Measurements from ENCODE around the gene VAMP5.
A peak's percentile ranks its signal among the peaks of the same experiment; 100 is the strongest.
"Not testable (repeated sequence)": the region's sequence is repeated elsewhere in the genome, so short reads cannot be mapped to it uniquely, and the experiment has no call there.

Gene VAMP5

GRCh38 chr2:85551698-85552678 lies 32.2 kb upstream of the VAMP5 start:
- DNase-seq = peak; percentile 31

GRCh38 chr2:85553184-85553583 lies 31.0 kb upstream of the VAMP5 start:
- no peak for DNase-seq

- no peak for DNase-seq
Observed at GRCh38 chr2:85554980-85555612, 29.1 kb upstream of the VAMP5 start.

GRCh38 chr2:85557130-85557529 lies 27.1 kb upstream of the VAMP5 start:
- DNase-seq = no peak

- no peak for DNase-seq
Observed at GRCh38 chr2:85558160-85558559, 26.1 kb upstream of the VAMP5 start.

GRCh38 chr2:85560403-85560726 lies 23.9 kb upstream of the VAMP5 start:
- DNase-seq = not testable (repeated sequence)

- DNase-seq = no peak
Observed at GRCh38 chr2:85560812-85561279, 23.4 kb upstream of the VAMP5 start.

GRCh38 chr2:85561280-85562212 lies 22.7 kb upstream of the VAMP5 start, which contains the start of gene GGCX:
TSS of gene GGCX (minus strand) at chr2:85561493. CDS start at chr2:85561428, 65 bp downstream.
- peak; percentile 79 for DNase-seq

GRCh38 chr2:85564144-85564563 lies 20.1 kb upstream of the VAMP5 start:
- DNase-seq = no peak

- no peak for DNase-seq
Observed at GRCh38 chr2:85566265-85566664, 18.0 kb upstream of the VAMP5 start.

- no peak for DNase-seq
Observed at GRCh38 chr2:85575739-85576138, 8.5 kb upstream of the VAMP5 start.

GRCh38 chr2:85577063-85577385 lies 7.2 kb upstream of the VAMP5 start:
- no peak for DNase-seq

GRCh38 chr2:85577386-85578242 lies 6.6 kb upstream of the VAMP5 start, which contains the start of gene VAMP8:
TSS of gene VAMP8 (plus strand) at chr2:85577586. CDS start at chr2:85577647, 61 bp downstream.
- DNase-seq = no peak

- no peak for DNase-seq
Observed at GRCh38 chr2:85578243-85579180, 5.7 kb upstream of the VAMP5 start.

- no peak for DNase-seq
Observed at GRCh38 chr2:85579266-85579935, 4.8 kb upstream of the VAMP5 start.

- no peak for DNase-seq
Observed at GRCh38 chr2:85580206-85580605, 4.0 kb upstream of the VAMP5 start.

- DNase-seq = no peak
Observed at GRCh38 chr2:85582492-85582891, 1.7 kb upstream of the VAMP5 start.

- DNase-seq = no peak
Observed at GRCh38 chr2:85583667-85584353, 421 bp upstream of the VAMP5 start.
